GM12873 (cell line): Measurements from ENCODE around the gene ZNF302.

ENCODE experiments used
- CTCF ChIP-seq: IDR thresholded peaks from 2 replicates; pipeline ENCODE4 v1.5.1; 2012; ENCODE audit warnings: low read depth, mild to moderate bottlenecking, moderate library complexity, low read length, control low read depth; ENCODE audit not compliant: insufficient read depth; ENCODE audit errors: missing control alignments

The ZNF302 gene

GRCh38 chr19:34677386-34678084 lies at the start of gene ZNF302:
TSS of gene ZNF302 (plus strand) at chr19:34677678. CDS start at chr19:34678805, 1,127 bp downstream.
- TF ChIP-seq CTCF: no peak

GRCh38 chr19:34633802-34634201 lies 43.7 kb upstream of the ZNF302 start:
- TF ChIP-seq CTCF: no peak

GRCh38 chr19:34639491-34640085 lies 37.9 kb upstream of the ZNF302 start:
- TF ChIP-seq CTCF: peak; percentile 86

DNA sequence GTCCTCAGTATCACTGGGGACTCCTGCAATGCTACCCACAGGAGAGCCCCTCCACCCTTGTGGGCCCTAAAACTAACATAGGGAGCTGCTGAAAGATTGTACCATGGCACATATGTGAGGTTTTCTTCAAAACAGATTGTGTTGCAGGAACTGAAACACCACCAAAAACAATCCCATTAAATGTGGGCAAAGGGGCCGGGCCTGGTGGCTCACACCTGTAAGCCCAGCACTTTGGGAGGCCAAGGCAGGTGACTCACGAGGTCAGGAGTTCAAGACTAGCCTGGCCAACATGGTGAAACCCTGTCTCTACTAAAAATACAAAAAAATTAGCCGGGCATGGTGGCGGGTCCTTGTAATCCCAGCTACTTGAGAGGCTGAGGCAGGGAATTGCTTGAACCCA lies 35.2 kb upstream of the ZNF302 start:
- no peak for TF ChIP-seq CTCF

GRCh38 chr19:34644991-34645461 lies 32.5 kb upstream of the ZNF302 start:
- no peak for TF ChIP-seq CTCF

- TF ChIP-seq CTCF: no peak
Measured at GRCh38 chr19:34645551-34645950, 31.9 kb upstream of the ZNF302 start.

DNA sequence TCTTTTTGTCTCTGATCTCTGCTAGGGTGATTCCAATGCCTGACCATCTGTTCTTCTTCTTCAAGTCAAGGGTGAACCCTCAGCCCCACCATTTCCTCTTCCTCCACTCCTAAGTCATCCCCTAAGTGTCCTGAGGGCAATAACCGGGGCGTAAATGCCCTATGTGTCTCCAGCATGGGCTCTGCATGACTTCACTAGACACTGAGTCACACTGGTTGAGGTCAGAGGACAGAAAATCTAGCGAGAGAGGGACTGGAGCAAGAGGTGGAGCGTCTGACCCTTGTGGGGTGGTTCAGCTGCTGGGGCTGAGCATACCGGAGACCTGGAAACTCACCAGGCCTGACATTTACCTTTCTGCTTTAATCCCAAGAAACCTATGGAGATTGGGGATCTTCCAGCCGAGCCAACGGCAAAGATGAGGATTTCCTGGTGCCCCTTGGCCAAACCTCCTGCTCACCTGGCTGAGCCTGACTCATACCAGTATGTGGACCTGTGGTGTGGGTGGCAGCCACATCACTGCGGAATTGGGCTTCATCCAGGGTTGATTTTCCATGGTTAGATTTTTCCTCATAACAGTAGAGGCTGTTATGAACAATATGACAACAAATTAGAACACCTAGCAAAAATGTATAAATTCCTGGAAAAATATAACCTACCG lies 27.5 kb upstream of the ZNF302 start:
- no peak for TF ChIP-seq CTCF
